HG03378 (cell line): Measurements from ENCODE around the gene USP6NL.

Source experiments
- ATAC-seq: cut with Tn5 transposase; IDR thresholded peaks from one replicate; pipeline ENCODE4 v1.9.1; 2021; ENCODE audit warnings: mild to moderate bottlenecking, moderate library complexity; ENCODE audit not compliant: unreplicated experiment

USP6NL gene

GRCh38 chr10:11483201-11484148, 128.0 kb downstream of the USP6NL start:
- ATAC-seq = no peak

- no peak for ATAC-seq
These were observed 129.1 kb downstream of the USP6NL start for GRCh38 chr10:11482306-11482705.

GRCh38 chr10:11480687-11481086, 130.8 kb downstream of the USP6NL start:
- ATAC-seq = no peak

GRCh38 chr10:11479300-11479699, 132.2 kb downstream of the USP6NL start:
- ATAC-seq = no peak

GRCh38 chr10:11478807-11479206, 132.6 kb downstream of the USP6NL start:
- ATAC-seq = no peak

- ATAC-seq = no peak
These were observed 135.5 kb downstream of the USP6NL start for GRCh38 chr10:11475831-11476434.

GRCh38 chr10:11473128-11473760, 138.2 kb downstream of the USP6NL start:
- no peak for ATAC-seq

- peak; percentile 73 for ATAC-seq
These were observed 139.2 kb downstream of the USP6NL start for GRCh38 chr10:11472158-11472753.

GRCh38 chr10:11469575-11470391, 141.7 kb downstream of the USP6NL start:
- ATAC-seq = no peak

GRCh38 chr10:11468126-11468742, 143.2 kb downstream of the USP6NL start:
- no peak for ATAC-seq

GRCh38 chr10:11465406-11465805, 146.0 kb downstream of the USP6NL start:
- ATAC-seq = no peak

GRCh38 chr10:11463111-11463510, 148.3 kb downstream of the USP6NL start:
- no peak for ATAC-seq

GRCh38 chr10:11462071-11462470, 149.4 kb downstream of the USP6NL start:
- no peak for ATAC-seq

GRCh38 chr10:11457336-11457735, 154.1 kb downstream of the USP6NL start:
- no peak for ATAC-seq

GRCh38 chr10:11454958-11455566, 156.4 kb downstream of the USP6NL start:
- ATAC-seq = no peak

- no peak for ATAC-seq
These were observed 157.3 kb downstream of the USP6NL start for GRCh38 chr10:11454160-11454559.

- no peak for ATAC-seq
These were observed 159.7 kb downstream of the USP6NL start for GRCh38 chr10:11451640-11452260.

- ATAC-seq = no peak
These were observed 161.0 kb downstream of the USP6NL start for GRCh38 chr10:11450427-11450826.

- ATAC-seq = no peak
These were observed 161.7 kb downstream of the USP6NL start for GRCh38 chr10:11449761-11450160.
